ENCODE measurements around the gene IL5. TPM values are rescaled to one million over a fixed set of nuclear protein-coding genes. Genes with fewer than 3 reads are reported as not detected.

IL5 gene
- total and polyA plus RNA-seq, 2 of the 13 experiments (the other 11 are each of a cell fraction or from before 2014, with no cell fraction given) = not detected

- TF ChIP-seq, protein P1, sequence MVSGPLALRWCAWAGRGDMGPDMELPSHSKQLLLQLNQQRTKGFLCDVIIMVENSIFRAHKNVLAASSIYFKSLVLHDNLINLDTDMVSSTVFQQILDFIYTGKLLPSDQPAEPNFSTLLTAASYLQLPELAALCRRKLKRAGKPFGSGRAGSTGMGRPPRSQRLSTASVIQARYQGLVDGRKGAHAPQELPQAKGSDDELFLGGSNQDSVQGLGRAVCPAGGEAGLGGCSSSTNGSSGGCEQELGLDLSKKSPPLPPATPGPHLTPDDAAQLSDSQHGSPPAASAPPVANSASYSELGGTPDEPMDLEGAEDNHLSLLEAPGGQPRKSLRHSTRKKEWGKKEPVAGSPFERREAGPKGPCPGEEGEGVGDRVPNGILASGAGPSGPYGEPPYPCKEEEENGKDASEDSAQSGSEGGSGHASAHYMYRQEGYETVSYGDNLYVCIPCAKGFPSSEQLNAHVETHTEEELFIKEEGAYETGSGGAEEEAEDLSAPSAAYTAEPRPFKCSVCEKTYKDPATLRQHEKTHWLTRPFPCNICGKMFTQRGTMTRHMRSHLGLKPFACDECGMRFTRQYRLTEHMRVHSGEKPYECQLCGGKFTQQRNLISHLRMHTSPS (CRISPR knock-in tag; IDR thresholded peaks at IDR 0.05; ENCODE audit: low read depth) = peak; percentile 73; the same call in 1 of the 2 replicates
- TF ChIP-seq, protein P2, sequence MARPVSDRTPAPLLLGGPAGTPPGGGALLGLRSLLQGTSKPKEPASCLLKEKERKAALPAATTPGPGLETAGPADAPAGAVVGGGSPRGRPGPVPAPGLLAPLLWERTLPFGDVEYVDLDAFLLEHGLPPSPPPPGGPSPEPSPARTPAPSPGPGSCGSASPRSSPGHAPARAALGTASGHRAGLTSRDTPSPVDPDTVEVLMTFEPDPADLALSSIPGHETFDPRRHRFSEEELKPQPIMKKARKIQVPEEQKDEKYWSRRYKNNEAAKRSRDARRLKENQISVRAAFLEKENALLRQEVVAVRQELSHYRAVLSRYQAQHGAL (CRISPR knock-in tag; IDR thresholded peaks at IDR 0.05; ENCODE audit: not compliant biosample characterization) = no peak
- TF ChIP-seq ZMYM3 (CRISPR knock-in tag; IDR thresholded peaks at IDR 0.05) (peak; percentile 72), ZFX (CRISPR knock-in tag; IDR thresholded peaks at IDR 0.05; ENCODE audit: low read depth) (peak; percentile 49), FOXA1 (IDR thresholded peaks at IDR 0.05) (no peak), FOXA1 (CRISPR knock-in tag; IDR thresholded peaks at IDR 0.05) (peak; percentile 89), ETV5 (CRISPR knock-in tag; IDR thresholded peaks at IDR 0.05; ENCODE audit: borderline replicate concordance) (peak; percentile 80), BRD4 (CRISPR knock-in tag; IDR thresholded peaks at IDR 0.05) (peak; percentile 25; the same call in 1 of the 2 replicates), ZNF354B (CRISPR knock-in tag; IDR thresholded peaks at IDR 0.05) (peak; percentile 88; the same call in 1 of the 2 replicates), FOSL1 (CRISPR knock-in tag; IDR thresholded peaks at IDR 0.05; ENCODE audit: borderline replicate concordance) (no peak), MIER2 (CRISPR knock-in tag; IDR thresholded peaks at IDR 0.05) (no peak), ZNF230 (CRISPR knock-in tag; IDR thresholded peaks at IDR 0.05) (no peak), HNF4A (CRISPR knock-in tag; IDR thresholded peaks at IDR 0.05) (peak; percentile 90), NCOA2 (CRISPR knock-in tag; IDR thresholded peaks at IDR 0.05) (peak; percentile 76), GRHL1 (CRISPR knock-in tag; conservative IDR thresholded peaks at IDR 0.05) (no peak), SAP130 (CRISPR knock-in tag; IDR thresholded peaks at IDR 0.05; ENCODE audit: low read depth) (peak; percentile 52), ISL2 (CRISPR knock-in tag; IDR thresholded peaks at IDR 0.05) (peak; percentile 43; the same call in 1 of the 2 replicates)
- TF ChIP-seq, protein P3, sequence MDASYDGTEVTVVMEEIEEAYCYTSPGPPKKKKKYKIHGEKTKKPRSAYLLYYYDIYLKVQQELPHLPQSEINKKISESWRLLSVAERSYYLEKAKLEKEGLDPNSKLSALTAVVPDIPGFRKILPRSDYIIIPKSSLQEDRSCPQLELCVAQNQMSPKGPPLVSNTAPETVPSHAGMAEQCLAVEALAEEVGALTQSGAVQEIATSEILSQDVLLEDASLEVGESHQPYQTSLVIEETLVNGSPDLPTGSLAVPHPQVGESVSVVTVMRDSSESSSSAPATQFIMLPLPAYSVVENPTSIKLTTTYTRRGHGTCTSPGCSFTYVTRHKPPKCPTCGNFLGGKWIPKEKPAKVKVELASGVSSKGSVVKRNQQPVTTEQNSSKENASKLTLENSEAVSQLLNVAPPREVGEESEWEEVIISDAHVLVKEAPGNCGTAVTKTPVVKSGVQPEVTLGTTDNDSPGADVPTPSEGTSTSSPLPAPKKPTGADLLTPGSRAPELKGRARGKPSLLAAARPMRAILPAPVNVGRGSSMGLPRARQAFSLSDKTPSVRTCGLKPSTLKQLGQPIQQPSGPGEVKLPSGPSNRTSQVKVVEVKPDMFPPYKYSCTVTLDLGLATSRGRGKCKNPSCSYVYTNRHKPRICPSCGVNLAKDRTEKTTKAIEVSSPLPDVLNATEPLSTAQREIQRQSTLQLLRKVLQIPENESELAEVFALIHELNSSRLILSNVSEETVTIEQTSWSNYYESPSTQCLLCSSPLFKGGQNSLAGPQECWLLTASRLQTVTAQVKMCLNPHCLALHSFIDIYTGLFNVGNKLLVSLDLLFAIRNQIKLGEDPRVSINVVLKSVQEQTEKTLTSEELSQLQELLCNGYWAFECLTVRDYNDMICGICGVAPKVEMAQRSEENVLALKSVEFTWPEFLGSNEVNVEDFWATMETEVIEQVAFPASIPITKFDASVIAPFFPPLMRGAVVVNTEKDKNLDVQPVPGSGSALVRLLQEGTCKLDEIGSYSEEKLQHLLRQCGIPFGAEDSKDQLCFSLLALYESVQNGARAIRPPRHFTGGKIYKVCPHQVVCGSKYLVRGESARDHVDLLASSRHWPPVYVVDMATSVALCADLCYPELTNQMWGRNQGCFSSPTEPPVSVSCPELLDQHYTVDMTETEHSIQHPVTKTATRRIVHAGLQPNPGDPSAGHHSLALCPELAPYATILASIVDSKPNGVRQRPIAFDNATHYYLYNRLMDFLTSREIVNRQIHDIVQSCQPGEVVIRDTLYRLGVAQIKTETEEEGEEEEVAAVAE (CRISPR knock-in tag; IDR thresholded peaks at IDR 0.05; ENCODE audit: borderline replicate concordance) = peak; percentile 29; the same call in 1 of the 2 replicates
- TF ChIP-seq, protein P4, sequence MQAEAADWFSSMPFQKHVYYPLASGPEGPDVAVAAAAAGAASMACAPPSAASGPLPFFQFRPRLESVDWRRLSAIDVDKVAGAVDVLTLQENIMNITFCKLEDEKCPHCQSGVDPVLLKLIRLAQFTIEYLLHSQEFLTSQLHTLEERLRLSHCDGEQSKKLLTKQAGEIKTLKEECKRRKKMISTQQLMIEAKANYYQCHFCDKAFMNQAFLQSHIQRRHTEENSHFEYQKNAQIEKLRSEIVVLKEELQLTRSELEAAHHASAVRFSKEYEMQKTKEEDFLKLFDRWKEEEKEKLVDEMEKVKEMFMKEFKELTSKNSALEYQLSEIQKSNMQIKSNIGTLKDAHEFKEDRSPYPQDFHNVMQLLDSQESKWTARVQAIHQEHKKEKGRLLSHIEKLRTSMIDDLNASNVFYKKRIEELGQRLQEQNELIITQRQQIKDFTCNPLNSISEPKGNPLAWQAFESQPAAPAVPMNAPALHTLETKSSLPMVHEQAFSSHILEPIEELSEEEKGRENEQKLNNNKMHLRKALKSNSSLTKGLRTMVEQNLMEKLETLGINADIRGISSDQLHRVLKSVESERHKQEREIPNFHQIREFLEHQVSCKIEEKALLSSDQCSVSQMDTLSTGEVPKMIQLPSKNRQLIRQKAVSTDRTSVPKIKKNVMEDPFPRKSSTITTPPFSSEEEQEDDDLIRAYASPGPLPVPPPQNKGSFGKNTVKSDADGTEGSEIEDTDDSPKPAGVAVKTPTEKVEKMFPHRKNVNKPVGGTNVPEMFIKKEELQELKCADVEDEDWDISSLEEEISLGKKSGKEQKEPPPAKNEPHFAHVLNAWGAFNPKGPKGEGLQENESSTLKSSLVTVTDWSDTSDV (CRISPR knock-in tag; IDR thresholded peaks at IDR 0.05) = no peak
Measured at GRCh38 chr5:132500931-132501628, 42.2 kb downstream of the IL5 start (continued).

Data from HepG2 (cell line).